ENCODE results near the gene PIP5KL1. TPM values are rescaled to one million over a fixed set of nuclear protein-coding genes. Genes with fewer than 3 reads are reported as not detected.

The PIP5KL1 gene
- total RNA-seq, 1 experiment from 2014 or later = 0.17 TPM

- H3K27ac Mint-ChIP-seq (ENCODE audit: unreplicated experiment) = no peak overlapping the region
- CTCF ChIA-PET = no interaction called here
- no peak for TF ChIP-seq CTCF (IDR thresholded peaks at IDR 0.05; ENCODE audit: unreplicated experiment)
- intact Hi-C loops (cut with micrococcal nuclease; ENCODE audit: unreplicated experiment) = no loop called here
- no peak overlapping the region for H3K4me3 Mint-ChIP-seq (ENCODE audit: low read depth, unreplicated experiment)
- H3K9me3 Mint-ChIP-seq (ENCODE audit: low read depth, unreplicated experiment) = no peaks in the 10 kb centered on the region
- BruUV-seq (replicated peaks) = no TSS peak
- peaks cover 9% of the 10 kb centered on the region for H3K36me3 Mint-ChIP-seq (ENCODE audit: insufficient read depth, unreplicated experiment)
- H3K27me3 Mint-ChIP-seq (ENCODE audit: unreplicated experiment) = no peaks in the 10 kb centered on the region
- H3K4me1 Mint-ChIP-seq (ENCODE audit: low read depth, unreplicated experiment) = no peaks in the 10 kb centered on the region
- DNase-seq = no peak
These were observed 22.0 kb downstream of the PIP5KL1 start for GRCh38 chr9:127908660-127908926.

GRCh38 chr9:127907867-127908659, 22.5 kb downstream of the PIP5KL1 start:
- intact Hi-C loops (cut with micrococcal nuclease; ENCODE audit: unreplicated experiment) = no loop called here
- no TSS peak for BruUV-seq (replicated peaks)
- Mint-ChIP-seq H3K9me3 (ENCODE audit: low read depth, unreplicated experiment) (no peaks in the 10 kb centered on the region), H3K4me3 (ENCODE audit: low read depth, unreplicated experiment) (no peak overlapping the region), H3K27ac (ENCODE audit: unreplicated experiment) (no peak overlapping the region), H3K27me3 (ENCODE audit: unreplicated experiment) (no peaks in the 10 kb centered on the region), H3K4me1 (ENCODE audit: low read depth, unreplicated experiment) (no peaks in the 10 kb centered on the region), H3K36me3 (ENCODE audit: insufficient read depth, unreplicated experiment) (peaks cover 9% of the 10 kb centered on the region)
- CTCF ChIA-PET = interaction anchor here (0.7 kb wide), 1 partner anchor 279 kb away, joined by 3 read pairs; no protein-coding TSS in a partner anchor
- no peak for TF ChIP-seq CTCF (IDR thresholded peaks at IDR 0.05; ENCODE audit: unreplicated experiment)
- DNase-seq = no peak

- Mint-ChIP-seq H3K4me3 (ENCODE audit: low read depth, unreplicated experiment) (no peak overlapping the region), H3K27ac (ENCODE audit: unreplicated experiment) (no peak overlapping the region), H3K36me3 (ENCODE audit: insufficient read depth, unreplicated experiment) (peaks cover 9% of the 10 kb centered on the region), H3K27me3 (ENCODE audit: unreplicated experiment) (no peaks in the 10 kb centered on the region), H3K9me3 (ENCODE audit: low read depth, unreplicated experiment) (no peaks in the 10 kb centered on the region), H3K4me1 (ENCODE audit: low read depth, unreplicated experiment) (peaks cover 6% of the 10 kb centered on the region)
- no peak for TF ChIP-seq CTCF (IDR thresholded peaks at IDR 0.05; ENCODE audit: unreplicated experiment)
- no peak for DNase-seq
- no TSS peak for BruUV-seq (replicated peaks)
- intact Hi-C loops (cut with micrococcal nuclease; ENCODE audit: unreplicated experiment) = no loop called here
- CTCF ChIA-PET = no interaction called here
These were observed 24.8 kb downstream of the PIP5KL1 start for GRCh38 chr9:127905788-127906191.

- TF ChIP-seq CTCF (IDR thresholded peaks at IDR 0.05; ENCODE audit: unreplicated experiment) = no peak
- no peak overlapping the region for H3K27ac Mint-ChIP-seq (ENCODE audit: unreplicated experiment)
- H3K4me3 Mint-ChIP-seq (ENCODE audit: low read depth, unreplicated experiment) = no peak overlapping the region
- H3K4me1 Mint-ChIP-seq (ENCODE audit: low read depth, unreplicated experiment) = peaks cover 8% of the 10 kb centered on the region
- CTCF ChIA-PET = no interaction called here
- intact Hi-C loops (cut with micrococcal nuclease; ENCODE audit: unreplicated experiment) = no loop called here
- peaks cover 8% of the 10 kb centered on the region for H3K36me3 Mint-ChIP-seq (ENCODE audit: insufficient read depth, unreplicated experiment)
- H3K9me3 Mint-ChIP-seq (ENCODE audit: low read depth, unreplicated experiment) = no peaks in the 10 kb centered on the region
- no peaks in the 10 kb centered on the region for H3K27me3 Mint-ChIP-seq (ENCODE audit: unreplicated experiment)
- no TSS peak for BruUV-seq (replicated peaks)
- DNase-seq = no peak
These were observed 25.4 kb downstream of the PIP5KL1 start for GRCh38 chr9:127905004-127905728.
